SH-SY5Y (cell line): ENCODE results near the gene TRMT1.

Experiments used
- GATA2 ChIP-seq: IDR thresholded peaks from 2 replicates; pipeline ENCODE4 v1.6.1; 2011; ENCODE audit warnings: mild to moderate bottlenecking, low read depth, low read length
- GATA3 ChIP-seq: IDR thresholded peaks from 2 replicates; pipeline ENCODE4 v1.6.1; 2011; ENCODE audit warnings: low read depth, mild to moderate bottlenecking, low read length, moderate library complexity

DNA sequence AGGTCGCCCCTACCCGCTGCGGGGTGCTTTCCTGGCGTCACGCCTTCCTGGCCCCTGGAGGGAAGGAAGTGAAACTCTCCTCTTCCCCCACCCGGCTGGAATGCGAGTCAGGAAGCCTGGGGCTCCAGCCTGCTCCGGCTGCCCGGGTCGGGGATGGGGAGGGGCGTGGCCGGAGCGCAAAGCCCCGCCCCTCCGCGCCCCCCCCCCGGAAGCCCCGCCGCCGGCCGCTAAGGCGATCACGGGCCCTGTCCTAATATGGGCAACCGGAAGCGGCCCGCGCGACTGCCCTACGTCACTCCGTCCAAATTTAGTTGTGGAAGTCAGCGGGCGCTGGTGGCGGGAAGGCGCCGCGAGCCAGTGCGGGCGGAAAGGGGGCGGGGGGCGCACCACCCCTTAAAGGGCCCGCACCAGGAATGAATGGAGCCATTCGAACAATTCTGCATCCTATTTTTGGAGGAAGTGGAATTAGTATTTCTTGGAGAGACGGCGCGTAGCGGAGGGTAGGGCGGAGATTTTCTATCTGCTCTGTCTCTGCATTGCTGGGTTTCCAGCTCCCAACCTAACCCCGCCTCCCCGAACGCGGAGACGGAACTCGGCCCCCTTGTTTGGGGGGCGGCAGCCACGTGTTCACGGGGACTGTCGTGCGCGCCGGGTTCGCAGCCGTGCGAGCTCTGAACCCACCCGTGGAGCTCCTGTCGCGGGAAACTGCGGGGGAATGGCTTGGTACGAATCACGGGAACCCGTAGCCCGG, 35.2 kb upstream of the TRMT1 start:
- TF ChIP-seq GATA2 (no peak), GATA3 (no peak)
